SK-N-SH treated with all-trans-retinoic acid at 6 μM for 48 hours (cell line): Measurements from ENCODE around the gene STK38L.

Experiments used
- BACH2 ChIP-seq: fragments of 250-450 bp; sonication (Bioruptor Pico); IDR thresholded peaks from 2 replicates; pipeline ENCODE4 v1.9.0; 2021; ENCODE audit warnings: mild to moderate bottlenecking, borderline replicate concordance
- CSDC2 ChIP-seq: fragments of 250-450 bp; sonication (Bioruptor Pico); IDR thresholded peaks from 2 replicates; pipeline ENCODE4 v1.5.0; 2020; ENCODE audit warnings: mild to moderate bottlenecking, moderate library complexity
- ESRRG ChIP-seq: fragments of 250-450 bp; sonication (Bioruptor Pico); IDR thresholded peaks from 2 replicates; pipeline ENCODE4 v1.6.1; 2021; ENCODE audit warnings: mild to moderate bottlenecking
- OSR1 ChIP-seq: fragments of 250-450 bp; sonication (Bioruptor Pico); IDR thresholded peaks from 2 replicates; pipeline ENCODE4 v1.8.0; 2022; ENCODE audit warnings: moderate library complexity, mild to moderate bottlenecking, inconsistent platforms
- RARB ChIP-seq: fragments of 250-450 bp; sonication (Bioruptor Pico); IDR thresholded peaks from 2 replicates; pipeline ENCODE4 v1.8.0; 2021; ENCODE audit warnings: mild to moderate bottlenecking, moderate library complexity
- TCF4 ChIP-seq: fragments of 250-450 bp; sonication (Bioruptor Pico); IDR thresholded peaks from 2 replicates; pipeline ENCODE4 v1.8.0; 2021; ENCODE audit warnings: mild to moderate bottlenecking, moderate library complexity, borderline replicate concordance
- ZFP3 ChIP-seq: fragments of 250-450 bp; sonication (Bioruptor Pico); IDR thresholded peaks from 2 replicates; pipeline ENCODE4 v1.5.0; 2020; ENCODE audit warnings: mild to moderate bottlenecking, moderate library complexity
- ZNF70 ChIP-seq: fragments of 450-650 bp; formaldehyde crosslinking; IDR thresholded peaks from 2 replicates; pipeline ENCODE4 v1.5.0; 2020; ENCODE audit warnings: mild to moderate bottlenecking, moderate library complexity

- TF ChIP-seq OSR1 (CRISPR knock-in tag) (no peak), TCF4 (no peak), RARB (no peak), ZFP3 (CRISPR knock-in tag) (no peak), CSDC2 (no peak), ZNF70 (no peak), ESRRG (no peak), BACH2 (CRISPR knock-in tag) (no peak)
Measured at GRCh38 chr12:27300226-27300625, 56.1 kb downstream of the STK38L start.
